Body of pancreas (tissue), 4 donors: ENCODE results near the gene PREX1.

Experiments used
- CTCF ChIP-seq, 7 experiments: fragments of 450-650 bp in 4 of 7; fragments of 200-600 bp in 3 of 7; sonication (generic) in 3 of 7; IDR thresholded peaks; one replicate each; pipeline ENCODE4 v1.5.1; 2016 to 2019; ENCODE audit warnings: antibody characterized with exemption in 7 of 7
- POLR2A ChIP-seq, 3 donors: fragments of 450-650 bp; IDR thresholded peaks; one replicate each; pipeline ENCODE4 v1.6.1; 2016; ENCODE audit warnings: antibody characterized with exemption in 3 of 3, mild to moderate bottlenecking in 2 of 3

DNA sequence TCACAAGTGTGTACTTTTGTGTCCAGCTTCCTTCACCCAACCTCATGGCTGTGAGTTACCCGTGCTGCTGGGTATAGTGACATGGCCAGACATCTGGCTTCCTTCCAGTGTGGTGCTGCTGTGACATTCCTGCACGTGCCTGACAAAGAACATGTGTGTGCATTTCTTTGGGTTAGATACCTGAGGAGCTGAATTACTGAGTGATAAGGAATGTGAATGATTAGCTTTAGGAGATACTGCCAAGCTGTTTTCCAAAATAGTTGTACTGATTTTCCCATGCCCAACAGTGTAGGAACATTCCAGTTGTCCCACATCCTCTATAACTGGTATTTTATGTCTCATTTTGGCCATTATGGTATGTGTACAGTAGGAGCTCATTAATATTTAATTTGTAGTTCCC lies 132.5 kb downstream of the PREX1 start:
- no peak for TF ChIP-seq CTCF (IDR thresholded peaks at IDR 0.05)
- no peak for TF ChIP-seq POLR2A (IDR thresholded peaks at IDR 0.05)
